DMS53 (cell line): Measurements from ENCODE around the gene FOXRED1.
A peak's percentile ranks its signal among the peaks of the same experiment; 100 is the strongest.
"Not testable (repeated sequence)": the region's sequence is repeated elsewhere in the genome, so short reads cannot be mapped to it uniquely, and the experiment has no call there.

Source experiments
- DNase-seq: peaks from one replicate; lab custom pipeline; 2025; lab: John Stamatoyannopoulos, UW

Gene FOXRED1

DNA sequence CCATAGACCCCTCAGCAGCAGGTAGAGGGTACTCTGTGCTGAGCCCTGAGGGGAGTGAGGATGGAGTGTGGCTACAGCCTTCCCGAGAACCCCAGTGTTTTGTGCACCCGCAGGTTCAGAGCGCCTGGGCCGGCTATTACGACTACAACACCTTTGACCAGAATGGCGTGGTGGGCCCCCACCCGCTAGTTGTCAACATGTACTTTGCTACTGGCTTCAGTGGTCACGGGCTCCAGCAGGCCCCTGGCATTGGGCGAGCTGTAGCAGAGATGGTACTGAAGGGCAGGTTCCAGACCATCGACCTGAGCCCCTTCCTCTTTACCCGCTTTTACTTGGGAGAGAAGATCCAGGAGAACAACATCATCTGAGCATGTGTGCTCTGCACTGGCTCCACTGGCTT lies 8.4 kb downstream of the FOXRED1 start:
- DNase-seq = no peak

DNA sequence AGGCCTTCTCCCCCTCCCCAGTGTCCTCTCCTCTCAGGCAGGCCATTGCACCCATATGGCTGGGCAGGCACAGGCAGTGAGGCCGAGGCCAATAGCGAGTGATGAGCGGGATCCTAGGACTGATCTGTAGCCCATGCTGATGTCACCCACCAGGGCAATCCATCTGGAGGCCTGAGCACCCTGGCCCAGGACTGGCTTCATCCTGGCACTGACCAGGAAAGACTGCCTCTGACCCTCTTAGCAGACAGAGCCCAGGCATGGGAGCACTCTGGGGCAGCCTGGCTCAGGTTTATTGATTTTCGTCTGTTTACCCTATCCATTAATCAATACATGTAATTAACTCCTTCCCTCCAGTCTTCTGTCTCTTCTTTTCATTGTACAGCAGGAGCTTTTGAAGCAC lies 8.8 kb downstream of the FOXRED1 start:
- DNase-seq = no peak

DNA sequence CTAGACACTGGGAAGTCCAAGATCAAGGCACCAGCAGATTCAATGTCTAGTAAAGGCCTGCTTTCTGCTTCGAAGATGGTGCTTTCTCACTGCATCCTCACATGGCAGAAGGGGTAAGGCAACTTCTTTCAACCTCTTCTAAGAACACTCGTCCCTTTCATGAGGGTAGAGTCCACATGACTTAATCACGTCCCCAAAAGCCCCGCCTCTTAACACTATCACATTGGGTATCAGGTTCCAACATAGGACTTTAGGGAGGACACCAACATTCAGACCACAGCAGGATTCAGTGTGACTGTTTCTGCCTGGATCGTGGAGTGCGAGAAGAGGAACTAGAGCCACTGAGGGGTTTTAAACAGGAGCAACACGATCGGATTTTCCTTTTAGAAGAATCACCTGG lies 10.2 kb downstream of the FOXRED1 start:
- DNase-seq = no peak

DNA sequence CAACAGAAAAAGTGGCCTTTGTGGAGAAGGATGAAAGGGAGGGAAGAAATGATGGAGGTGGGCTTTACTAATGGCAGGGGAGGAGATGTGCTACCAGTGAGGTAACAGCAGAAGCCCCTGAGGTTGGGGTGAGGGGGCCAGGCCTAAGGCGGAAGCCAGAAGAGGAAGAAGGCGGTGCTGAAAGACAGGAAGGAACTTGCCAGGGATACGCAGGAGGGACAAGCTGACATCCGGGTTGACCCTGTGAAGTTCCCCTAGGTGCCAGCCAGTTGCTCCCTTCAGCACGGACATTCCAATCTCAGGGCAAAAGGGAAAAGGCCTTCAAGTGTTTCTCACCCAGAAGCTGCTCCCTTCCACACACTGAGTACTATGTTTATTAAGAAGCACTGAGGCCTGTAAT lies 11.6 kb downstream of the FOXRED1 start:
- no peak for DNase-seq

DNA sequence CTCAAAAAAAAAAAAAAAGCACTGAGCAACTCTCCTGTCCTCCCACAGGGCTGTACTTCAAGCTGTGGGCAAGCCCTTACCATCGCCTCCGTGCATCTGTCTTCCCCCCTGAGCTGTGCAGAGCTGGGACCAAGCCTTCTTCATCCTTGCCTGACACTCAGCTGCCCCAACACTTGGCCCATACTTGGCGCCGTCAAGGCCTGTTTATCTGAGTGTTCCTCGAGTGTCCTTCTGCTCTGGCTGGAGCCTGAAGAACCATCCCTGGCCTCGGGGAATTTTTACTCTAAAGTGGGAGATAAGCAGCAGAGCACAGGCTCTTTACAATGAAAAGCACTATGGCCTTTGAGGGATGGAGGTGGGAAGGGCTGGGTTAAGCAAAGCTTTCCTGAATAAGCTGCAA lies 12.3 kb downstream of the FOXRED1 start:
- DNase-seq = no peak

DNA sequence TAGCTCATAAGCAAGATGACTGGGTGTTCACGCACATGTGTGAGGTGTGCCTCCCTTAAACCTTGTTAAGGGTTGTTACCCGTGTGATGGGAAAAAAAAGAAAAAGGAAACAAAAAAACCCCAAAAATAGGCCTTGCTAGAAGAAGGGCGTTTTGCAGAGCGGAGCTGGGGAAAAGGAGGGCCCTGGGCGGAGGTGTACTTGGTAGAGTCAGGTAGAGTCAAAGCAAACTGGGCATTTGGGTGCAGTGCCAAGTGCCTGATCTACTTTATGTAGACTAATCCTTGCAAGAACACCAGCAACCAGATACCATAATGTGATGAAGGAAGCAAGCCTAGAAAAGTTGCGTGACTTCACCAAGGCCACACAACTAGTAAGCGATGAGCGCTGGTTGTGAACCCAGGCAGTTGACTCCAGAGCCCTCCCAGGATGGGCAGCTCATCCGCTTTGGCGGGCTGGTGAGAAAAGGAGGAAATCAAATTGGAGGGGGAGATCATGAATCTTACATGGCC lies 12.8 kb downstream of the FOXRED1 start:
- no peak for DNase-seq

DNA sequence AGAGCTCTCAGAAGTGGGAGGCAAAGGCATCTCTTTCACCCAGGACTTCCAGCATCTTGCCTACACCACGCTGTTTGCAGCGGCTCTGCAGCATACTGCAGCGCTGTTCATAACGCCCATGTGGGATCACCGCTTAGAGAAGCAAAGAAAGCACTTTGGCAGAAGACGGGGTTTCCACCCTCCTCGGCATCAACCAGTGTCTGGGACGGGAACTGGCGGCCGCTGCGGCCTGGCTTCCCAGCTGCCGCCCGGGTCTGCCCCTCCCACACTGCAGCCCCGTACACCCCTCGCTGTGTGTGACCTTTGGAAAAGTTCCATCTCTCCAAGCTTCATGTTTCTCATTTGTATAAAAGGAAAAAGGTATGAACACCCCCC lies 13.4 kb downstream of the FOXRED1 start:
- DNase-seq = peak; percentile 67

DNA sequence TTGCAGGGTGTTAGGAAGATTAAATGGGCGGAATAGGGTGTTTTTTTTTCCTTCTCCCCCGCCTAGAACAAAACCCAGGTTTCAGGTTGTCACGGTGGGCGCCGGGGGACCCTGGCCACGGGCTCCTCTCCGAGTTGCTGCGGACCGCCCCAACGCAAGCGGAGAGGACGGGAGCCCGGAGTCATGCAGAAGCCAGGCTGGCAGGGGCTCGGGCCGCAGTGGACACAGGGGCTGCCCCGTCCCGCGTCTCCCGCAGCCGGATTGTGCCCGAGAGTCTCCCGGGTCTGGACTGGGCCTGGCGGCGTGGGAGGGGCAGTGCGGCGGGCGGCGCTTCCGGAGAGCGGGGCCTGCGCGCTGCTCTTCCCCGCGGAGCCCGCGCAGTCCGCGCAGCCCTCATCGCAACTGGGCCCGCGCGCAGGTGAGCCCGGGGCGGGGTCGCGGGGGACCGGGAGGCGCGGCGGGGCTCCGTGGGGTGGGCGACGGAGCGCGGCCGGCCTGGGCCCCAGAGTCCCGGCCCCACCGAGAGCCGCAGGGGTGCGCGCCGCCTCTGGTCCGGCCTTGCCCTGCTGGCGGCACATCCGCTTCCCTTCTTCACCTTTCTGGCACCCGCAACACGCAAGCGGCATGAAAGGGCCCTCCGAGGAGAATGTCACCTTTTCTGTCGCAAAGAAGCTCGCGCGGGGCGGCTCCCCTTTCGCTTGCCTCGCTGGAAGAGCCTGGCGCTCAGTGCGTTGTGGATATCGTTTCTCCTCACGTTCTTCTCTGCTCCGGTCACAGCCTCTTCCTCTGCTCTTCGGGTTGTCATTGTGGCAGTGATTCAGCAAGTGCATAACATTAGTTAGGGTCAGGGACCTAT lies 14.0 kb downstream of the FOXRED1 start, which contains the start of gene TIRAP:
TSS of gene TIRAP (plus strand) at position 358 of the 856 bp plus-strand sequence. CDS start 7,802 bp downstream, outside the sequence.
- peak; percentile 84 for DNase-seq

DNA sequence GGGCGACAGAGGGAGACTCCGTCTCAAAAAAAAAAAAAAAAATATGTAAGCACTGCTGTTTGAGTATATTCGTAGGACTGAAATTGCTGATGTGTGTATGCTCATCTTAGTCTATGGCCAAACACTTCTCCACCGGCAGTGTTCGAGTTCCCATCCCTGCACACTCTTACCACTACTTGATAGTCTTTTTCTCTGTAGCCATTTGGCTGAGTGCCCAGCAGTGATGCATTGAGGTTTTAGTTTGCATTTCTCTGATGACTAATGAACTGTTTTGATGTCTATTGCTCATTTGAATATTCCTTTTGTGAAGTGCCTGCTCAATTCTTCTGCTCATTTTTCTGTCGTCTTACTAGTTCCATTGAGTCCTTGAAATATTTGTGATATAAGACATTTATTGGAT lies 15.9 kb downstream of the FOXRED1 start:
- peak; percentile 92 for DNase-seq

DNA sequence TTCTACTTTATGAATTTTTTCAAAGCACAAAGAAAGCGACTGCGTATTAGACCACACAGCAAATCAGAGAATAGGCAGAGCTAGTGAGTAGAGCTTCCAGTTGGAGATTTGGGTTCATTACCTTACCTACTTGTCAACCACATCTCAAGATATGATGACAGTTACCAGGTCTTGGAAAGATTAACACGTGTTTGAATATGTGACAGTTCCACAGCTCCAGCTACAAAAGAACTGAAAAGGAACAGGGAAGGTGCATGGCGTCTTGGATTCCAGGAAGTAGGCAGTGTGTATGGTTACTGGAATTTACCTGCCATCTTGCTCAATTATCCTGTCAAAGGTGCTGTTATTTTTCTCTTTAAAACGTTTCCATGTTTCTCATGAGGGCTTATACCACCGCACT lies 19.3 kb downstream of the FOXRED1 start:
- DNase-seq = no peak

DNA sequence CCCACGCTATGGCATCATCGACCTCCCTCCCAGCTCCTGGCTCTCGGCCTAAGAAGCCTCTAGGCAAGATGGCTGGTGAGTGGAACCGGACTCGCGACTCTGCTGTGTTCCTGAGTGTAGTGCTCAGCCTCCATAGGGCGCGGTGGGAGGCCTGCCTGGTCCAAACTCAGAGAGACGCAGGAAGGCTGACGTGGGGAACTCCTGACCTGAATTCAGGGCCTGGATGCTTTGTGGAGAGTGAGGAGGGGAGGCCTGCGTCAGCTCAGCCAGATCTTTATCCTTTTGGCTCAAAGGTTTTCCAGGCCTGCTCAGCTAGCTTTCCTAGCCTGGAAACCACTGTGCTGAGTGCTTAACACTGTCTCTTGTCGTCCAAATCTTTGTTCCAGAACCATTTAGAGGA lies 21.9 kb downstream of the FOXRED1 start:
- DNase-seq = no peak

DNA sequence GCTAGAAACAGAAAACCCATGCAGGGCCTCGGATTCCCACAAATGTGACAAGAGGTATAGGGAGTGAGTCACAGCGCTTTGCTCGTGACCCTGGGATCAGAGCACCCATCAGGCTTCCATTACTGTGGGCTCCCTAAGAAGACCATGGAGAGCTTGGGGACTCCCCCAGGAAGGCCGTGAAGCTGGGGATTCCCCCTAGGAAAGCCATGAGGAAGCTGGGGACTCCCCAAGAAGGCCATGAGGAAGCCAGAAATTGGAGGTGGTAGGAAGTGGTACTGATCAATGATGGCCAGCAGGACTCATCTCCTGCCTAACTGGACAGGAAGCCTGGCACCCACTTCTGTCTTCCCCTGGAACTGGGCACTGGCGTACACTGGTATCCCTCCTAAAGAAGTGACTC lies 24.8 kb downstream of the FOXRED1 start:
- no peak for DNase-seq

DNA sequence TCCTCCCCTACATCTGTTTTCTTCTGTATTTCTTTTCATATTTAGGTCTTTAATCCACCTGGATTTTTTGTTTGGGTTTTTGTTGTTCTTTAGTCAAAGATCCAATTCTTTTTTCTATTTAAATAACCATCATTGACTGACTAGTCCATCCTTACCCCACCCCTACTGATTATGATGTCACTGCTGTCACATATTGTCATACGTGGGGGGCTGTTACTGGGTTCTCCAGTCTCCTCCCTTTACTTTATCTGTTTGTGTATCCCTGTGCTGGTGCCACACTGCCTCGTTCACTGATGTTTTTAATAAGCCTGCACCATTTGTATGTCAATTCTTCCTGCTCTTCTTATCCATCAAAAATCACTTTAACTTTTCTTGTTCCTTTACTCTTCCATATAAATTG lies 28.1 kb downstream of the FOXRED1 start:
- no peak for DNase-seq

DNA sequence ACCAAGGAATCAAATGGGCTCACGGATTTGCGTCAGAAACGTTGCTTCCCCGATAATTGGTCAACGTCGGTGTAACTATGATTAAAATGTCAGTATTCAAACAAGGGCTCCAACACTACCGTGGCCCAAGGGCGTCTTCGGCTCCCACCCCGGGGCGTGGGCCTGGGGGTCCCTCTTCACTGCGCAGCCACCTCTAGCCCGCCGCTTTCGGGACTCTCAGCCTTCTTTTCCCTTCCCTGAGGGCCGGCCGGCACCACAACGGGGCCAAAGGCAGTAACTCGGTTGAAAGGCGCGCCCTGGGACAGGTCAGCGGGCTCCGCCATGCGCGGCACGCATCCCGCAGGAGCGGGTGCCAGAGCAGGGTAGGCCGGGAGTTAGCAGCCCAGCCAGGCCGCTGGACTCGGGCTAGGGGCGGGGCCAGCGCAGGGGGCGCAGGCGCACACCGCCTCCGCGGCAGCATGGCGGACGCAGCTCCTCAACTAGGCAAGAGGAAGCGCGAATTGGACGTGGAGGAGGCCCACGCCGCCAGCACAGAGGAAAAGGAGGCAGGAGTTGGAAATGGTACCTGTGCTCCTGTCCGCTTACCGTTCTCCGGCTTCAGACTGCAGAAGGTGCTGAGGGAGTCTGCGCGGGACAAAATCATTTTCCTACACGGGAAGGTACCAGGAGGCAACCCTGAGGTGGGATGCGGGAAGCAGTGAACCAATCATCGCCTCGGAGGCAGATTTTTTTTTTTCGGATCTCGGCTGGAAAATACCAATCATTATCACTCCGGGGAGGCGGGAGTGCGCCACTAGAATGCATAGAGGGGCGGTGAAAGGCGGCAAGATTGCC lies 34.9 kb downstream of the FOXRED1 start, which contains the start of gene DCPS:
TSS of gene DCPS (plus strand) at position 438 of the 834 bp plus-strand sequence. CDS start at position 459, 21 bp downstream.
- peak; percentile 96 for DNase-seq

DNA sequence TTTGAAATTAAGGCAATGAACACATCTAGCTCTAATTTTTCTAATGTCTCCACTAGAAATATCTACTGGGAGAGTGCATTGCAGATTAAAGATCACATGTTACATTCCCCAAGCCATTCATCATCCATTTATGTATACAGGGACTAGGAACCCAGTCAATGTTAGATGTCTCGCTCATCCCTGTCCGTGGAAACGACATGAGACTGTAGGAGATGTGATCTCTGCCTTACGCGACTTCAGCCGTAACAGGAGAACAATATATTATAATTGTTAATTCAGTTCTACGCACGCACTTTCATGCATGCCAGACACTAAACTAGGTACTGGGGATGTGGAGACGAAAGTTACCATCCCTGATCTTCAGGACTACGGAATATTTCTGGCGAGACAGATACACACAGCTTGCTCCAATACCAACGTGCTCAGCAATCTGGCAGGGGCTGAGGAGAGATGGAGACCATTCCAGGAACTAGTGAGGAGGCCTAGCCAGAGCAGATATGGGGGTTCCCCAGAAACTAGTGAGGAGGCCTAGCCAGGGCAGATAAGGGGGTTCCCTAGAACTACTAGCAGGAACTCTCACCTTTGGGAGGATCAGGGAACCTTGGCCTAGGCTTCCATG lies 35.6 kb downstream of the FOXRED1 start:
- DNase-seq = peak; percentile 77

DNA sequence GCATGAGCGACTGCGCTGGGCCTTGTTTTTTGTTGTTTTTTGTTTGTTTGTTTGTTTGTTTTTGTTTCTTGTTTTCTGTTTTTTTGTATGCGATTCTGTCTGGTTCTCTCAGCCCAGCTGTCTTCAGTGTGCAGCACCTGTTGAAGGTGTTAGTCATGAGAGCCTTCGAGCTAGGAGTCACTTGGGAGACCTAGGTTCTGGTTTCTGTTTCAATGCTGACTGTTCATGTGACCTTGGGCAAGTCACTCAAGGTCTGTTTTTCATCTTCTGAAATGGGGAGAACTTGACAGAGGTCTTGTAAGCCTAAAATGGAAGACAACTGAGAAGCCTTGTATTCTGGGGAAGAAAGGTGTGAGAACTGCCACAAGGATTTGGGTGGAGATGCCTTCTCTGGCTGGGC lies 36.7 kb downstream of the FOXRED1 start:
- DNase-seq = no peak

DNA sequence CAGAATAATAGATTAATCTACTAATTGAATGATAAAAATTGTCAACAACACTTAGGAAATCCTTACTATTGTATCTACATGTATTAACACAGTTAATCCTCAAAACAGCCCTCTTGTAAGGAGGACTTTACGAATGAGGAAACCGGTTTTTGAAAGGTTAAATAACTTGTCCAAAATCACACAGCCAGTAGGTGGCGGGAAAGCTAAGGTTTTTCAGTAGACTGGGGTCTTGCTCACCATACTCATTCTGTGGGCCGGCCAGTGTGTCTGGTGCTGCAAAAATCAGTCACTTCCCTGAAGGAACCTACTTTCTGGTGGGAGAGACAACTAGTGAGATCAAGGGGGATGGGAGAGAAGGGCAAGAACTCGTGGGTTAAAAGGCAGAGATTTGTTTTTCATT lies 38.8 kb downstream of the FOXRED1 start:
- peak; percentile 35 for DNase-seq

DNA sequence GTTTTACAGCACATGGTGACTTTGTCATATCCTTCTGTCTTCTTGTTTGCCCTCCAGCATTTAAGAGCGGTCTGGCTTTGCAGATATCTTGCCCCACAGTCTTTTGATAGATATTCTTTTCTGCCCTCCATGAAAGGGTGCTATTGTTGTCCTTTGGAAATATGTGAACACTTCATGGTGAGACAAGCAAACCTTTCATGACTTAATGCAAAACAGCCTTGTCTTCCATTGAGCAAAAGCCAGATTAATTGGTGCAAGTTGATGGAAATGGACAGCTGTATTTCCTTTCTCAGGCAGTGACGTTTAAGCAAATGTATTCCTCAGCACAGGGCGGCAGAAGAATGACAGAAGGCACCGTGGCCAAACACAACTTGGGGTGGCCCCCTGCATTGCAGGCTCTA lies 39.3 kb downstream of the FOXRED1 start:
- DNase-seq = no peak

DNA sequence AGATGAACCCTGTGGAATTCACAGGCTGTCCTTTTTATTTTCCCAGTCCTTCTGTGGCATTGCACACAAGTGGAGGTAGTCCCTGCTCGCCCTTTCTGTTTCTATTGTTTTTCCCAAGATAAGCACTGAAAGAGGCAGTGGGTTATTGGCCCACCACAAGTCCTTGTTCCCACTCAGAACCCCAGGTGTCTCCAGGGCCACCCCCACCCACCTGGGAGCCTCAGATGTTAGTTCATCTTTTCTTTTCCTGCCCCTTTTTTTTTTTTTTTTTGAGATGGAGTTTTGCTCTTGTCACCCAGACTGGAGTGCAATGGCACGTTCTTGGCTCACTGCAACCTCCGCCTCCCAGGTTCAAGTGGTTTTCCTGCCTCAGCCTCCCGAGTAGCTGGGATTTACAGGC lies 39.8 kb downstream of the FOXRED1 start:
- not testable (repeated sequence) for DNase-seq

DNA sequence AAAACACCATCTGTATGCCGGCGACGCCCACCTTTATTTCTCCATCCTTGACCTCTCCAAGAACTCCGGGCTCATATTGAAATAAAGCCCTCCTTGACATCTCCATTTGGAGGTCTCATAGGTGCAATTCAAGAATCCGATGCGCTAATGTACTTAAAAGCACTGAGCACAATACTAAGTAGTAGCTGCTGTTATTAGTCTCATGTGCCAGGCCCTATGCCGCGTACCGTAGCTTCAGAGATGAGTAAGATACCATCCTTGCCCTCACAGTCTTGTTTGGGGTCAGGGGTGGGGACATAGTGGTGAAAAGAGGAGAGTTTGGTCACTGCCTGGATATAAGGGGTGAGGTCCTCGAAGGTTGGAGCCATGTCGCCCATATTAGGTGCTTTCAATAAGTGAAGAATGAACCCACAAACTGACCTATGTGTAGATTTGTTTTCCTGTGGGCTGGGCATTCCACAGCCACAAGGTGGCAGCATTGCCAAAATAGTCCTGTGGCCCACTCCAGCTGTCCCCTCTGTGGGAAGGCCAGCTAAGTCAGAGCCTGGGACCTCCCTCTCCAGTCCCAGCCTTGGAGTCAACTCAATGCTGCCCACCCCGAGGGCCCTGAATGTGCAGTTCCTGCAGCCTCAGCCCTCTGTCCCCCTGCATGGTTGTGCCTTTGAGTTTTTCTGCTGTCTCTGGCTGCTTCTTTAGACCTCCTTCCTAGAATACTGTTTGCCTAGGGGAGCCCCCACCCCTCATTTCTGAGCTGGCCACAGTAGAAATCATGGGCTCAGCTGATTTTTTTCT lies 41.4 kb downstream of the FOXRED1 start:
- peak; percentile 81 for DNase-seq

DNA sequence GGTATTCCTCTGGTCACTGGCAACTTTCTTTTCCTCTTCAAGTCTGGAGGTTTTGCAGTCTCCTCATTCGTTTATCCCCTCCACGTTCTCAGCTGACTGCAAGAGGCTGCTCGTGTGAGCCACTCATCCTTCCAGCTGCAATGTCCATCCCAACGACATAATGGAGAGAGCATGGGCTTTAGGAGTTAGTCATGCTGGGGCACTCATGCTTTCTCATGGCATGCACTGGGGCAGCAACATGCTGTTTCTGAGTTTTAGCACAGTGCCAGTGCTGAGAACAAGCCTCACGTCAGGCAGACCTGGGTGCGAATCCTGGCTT lies 42.0 kb downstream of the FOXRED1 start:
- DNase-seq = no peak
